IPS-NIHi11 (cell line): ENCODE results near the gene DENND2C.
A peak's percentile ranks its signal among the peaks of the same experiment; 100 is the strongest.

ENCODE experiments used
- DNase-seq: peaks from one replicate; pipeline ENCODE4 v3.0.0; 2012; ENCODE audit warnings: mixed read lengths, low spot score

DENND2C gene

DNA sequence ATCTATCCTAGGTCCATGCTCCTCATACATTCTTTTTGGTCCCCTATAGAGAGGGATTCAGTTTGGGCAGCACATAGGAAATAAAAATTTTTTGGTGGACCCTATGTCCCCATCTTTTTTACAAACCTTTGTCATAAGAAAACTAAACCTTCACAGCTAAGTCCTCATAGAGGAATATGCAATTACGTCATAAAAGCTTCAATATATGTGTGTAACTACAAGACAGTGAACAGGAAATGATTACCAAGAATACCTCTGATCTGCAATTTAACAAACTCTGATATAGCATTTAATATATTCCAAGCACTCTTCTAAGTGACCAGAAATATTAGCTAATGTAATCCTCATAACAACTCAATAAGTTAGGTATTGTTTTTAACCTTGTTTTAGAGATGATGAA lies 6.3 kb upstream of the DENND2C start:
- DNase-seq, result no peak

DNA sequence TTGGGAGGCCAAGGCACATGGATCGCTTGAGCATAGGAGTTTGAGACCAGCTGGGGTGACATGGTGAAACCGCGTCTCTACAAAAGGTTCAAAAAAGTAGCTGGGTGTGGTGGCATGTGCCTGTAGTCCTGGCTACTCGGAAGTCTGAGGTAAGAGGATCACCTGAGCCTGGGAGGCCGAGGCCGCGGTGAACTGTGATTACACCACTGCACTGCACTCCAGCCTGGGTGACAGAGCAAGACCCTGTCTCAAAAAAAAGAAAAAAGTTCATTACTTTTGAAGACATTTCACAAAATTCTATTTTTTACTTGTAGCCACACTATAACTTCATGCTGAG lies 2.1 kb upstream of the DENND2C start:
- DNase-seq, result no peak

DNA sequence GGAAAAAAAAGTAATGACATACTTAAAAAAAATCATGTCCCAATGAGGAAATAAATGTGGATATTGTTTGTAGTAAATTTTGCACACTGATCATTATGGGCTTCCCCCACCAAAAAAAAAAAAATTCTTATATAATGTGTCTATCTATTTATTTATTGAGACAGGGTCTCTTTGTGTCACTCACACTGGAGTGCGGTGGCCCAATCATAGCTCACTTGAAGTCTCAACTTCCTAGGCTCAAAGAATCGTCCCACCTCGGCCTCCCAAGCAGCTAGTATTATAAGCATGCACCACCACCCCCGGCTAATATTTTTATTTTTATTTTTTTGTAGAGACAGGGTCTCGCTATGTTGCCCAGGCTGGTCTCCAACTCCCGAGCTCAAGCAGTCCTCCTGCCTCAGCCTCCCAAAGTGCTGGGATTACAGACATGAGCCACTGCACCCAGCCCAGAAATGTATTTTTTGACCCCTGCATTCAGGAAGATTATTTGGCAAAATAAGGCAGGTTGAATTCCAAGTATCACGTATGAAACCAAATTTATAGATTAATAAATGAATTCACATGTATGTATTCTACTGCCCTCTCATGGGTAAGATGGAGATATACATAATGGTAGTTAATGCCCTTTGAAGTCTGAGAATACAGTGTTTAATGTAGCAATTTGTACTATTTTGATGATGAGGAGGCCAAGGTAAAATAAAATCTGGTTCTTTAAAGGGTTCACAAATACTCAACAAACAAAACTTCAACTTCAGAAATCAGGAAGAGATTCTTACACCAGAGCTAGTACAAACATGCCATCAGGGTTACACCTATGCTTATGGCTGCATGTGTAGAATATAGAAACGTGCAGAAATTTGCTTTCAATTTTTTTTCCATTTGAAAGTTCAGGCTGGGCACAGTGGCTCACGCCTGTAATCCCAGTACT lies 1.4 kb upstream of the DENND2C start:
- DNase-seq, result no peak

DNA sequence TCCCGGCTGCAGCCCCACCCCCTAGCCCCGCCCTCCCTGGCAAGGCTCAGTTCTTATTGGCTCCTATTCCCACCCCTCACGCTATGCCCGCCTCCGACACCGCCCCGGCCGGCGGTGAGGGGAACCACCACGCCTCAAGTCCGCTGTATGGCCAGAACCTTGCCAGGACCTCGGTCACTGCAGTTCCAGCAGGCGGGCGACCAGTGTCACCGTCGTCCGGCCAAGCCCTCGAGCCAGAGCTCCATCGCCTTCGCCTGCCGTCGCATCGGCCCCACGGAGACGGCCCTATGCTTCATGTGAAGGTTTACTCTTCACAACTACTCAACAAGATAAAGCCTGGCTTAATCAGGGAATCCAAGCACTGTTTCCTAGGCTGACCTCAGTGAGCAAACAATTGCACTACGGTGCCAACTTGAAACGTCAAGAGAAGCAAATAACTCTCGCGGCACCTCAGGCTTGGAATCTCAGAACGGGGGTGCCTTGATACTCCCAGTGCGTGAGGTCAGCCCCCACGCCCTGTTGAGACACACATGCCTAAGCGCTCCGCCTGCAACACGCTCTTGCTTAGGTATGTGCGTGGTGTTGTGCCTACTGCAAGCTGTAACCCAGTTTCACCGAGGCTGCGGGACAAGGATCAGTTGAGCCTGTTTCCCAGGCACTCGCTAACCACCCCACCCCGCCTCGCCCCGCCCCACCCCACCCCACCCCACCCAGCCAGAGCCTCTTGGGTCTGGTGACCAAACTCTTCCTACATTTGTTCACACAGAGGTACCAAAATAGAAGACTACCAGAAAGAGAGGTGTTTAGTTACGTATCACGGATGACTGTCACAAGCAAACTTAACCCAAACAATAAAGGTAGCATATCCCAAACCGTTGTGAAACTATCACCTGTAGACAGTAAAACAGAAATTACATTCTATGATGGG lies 498 bp upstream of the DENND2C start:
- peak; percentile 97 for DNase-seq

DNA sequence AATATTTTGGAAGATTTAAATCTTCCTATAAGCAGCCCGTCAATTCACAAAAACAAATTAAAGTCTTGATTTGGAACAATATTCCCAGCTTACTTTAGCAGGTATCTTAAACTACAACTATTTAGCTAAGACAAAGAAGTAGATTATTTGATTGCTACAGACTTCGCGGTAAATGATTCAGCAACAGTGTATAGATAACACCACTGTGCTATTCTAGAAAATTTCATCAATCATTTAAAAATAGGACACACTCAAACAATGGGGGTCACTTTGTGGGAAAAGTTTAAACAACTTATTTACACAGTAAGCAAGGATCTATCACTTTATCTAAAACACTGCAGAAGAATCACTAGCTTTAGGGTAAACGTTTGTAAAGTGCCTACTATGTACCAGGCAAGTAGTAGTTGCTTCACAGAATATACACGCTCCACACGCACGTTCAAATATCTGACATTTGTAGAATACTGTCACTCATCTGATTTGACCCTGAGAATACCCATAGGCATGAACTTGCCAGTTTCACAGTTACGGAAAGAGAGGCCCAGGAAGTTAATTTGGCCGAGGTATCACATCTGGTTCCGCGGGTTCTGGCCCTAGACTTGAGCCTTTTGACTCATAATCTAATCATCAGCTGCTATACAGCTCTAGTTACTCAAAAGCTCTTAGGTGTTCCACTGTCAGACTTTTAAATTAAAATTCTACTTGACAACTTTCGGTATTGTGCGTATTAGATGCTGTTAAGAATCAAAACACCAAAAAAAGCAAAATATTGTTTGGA lies 876 bp downstream of the DENND2C start:
- no peak for DNase-seq

DNA sequence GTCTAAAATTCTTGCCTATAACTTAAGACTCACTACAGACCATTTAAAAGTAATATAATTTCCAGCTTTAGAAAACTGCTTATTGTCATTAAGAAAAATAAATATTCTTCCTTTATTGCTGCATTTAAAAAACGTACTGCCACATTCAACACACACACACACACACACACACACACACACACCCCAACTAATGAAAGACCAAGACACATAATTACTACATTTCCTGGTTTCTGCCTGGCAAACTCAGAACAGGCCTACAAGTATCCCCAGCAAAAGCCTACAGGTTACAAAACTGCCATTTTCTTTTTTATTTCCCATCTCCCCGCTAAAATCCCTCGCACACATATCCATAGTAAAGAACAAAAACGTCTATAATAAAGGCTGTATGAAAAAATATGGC lies 1.5 kb downstream of the DENND2C start:
- no peak for DNase-seq

DNA sequence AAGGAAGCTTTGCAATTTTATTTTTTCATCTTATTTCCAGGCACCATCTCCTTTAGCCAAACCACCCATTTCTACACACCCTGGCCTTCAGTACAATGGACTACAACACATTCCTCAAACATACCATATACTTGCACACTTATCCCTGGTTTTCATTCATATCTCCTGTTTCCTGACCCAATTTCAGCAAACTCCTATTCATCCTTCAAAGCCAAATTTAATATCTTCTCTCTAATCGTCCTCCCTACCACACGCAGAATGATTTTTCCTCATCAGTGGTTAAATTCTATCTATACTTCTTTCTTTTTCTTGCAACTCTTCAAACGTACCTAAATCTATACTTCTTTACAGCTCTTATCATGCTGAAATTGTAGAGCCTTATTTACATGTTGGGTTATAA lies 2.9 kb downstream of the DENND2C start:
- DNase-seq, result no peak

DNA sequence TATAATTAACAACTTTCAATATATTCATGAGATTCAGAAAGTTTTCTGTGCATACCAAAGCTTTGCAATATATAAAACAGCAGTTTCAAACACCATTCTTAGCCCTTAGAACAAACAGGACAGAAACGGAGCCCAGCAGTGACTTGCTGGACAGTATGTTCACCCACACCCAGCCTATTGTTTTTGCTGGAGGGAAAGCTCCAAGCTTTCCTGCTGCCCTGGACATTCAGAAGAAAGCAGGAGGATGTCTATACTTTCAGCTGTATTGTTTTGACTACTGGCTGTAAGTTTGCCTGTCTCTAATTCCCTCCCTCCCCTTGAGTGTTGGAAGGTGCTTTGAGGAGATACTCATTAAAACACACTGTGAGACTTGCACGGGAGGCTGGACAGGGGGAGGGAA lies 9.6 kb downstream of the DENND2C start:
- no peak for DNase-seq

DNA sequence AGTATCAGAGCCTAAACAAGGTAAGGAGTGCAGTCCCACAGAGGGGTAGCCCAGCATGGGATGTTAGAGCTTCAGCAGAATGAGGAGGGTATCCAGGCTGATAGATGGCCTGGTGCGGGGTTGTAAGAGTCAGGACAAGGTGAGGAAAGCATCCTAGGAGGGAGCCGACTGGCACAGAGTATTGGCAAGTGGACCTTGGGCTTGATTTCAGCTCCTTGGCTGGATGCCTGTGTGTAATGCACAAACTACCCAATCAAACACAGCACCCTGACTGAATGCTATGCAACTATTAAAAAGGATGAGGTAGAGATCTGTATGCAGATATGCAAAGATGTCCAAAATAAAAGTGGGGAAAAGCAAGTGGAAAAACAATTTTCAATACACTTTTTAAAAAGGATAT lies 18.0 kb downstream of the DENND2C start:
- DNase-seq, result no peak

DNA sequence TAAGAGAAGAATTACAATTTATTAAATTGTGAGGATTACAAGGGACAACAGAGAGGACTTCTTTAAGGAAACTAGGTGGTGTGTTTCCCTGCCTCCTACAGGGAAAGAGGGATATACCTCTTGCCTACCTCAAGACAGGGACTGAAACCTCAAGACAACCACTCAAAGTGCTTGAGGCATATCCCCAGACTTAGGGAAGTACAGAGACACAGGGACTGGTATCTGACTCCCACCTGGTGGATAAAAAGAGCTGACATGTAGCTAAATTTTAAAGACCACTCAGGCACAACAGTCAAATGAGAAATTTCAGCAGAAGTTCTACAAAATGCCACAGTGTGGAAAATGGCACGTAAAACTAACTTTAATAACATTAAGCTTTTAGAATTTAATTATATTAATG lies 21.3 kb downstream of the DENND2C start:
- DNase-seq, result peak; percentile 14

DNA sequence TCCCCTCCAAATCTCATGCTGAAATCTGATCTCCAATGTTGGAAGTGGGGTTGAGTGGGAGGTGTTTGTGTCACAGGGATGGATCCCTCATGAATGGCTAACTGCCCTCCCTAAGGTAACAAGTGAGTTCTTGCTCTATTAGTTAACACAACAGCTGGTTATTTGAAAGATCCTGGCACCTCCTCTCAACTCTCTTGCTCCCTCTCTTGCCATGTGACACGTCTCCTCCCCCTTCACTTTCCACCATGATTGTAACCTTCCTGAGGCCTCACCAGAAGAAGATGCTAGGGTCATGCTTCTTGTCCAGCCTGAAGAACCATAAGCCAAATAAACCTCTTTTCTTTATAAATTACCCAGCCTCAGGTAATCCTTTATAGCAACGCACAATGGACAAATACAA lies 28.5 kb downstream of the DENND2C start:
- no peak for DNase-seq

DNA sequence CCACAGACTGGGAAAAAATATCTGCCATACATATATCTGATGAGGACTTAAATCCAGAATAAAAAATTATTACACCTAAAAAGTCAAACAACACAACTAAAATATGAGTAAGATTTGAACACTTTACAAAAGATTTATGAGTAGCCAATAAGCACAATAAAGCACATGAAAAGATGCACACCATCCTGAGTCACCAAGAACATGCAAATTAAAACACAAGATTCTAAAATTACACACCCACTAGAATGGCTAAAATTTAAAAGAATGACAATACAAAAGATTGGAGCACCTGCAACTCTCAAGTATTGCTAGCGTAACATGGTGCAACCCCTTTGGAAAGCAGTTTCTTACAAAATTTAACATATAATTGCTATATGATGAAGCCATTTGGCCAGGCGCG lies 30.9 kb downstream of the DENND2C start:
- no peak for DNase-seq

DNA sequence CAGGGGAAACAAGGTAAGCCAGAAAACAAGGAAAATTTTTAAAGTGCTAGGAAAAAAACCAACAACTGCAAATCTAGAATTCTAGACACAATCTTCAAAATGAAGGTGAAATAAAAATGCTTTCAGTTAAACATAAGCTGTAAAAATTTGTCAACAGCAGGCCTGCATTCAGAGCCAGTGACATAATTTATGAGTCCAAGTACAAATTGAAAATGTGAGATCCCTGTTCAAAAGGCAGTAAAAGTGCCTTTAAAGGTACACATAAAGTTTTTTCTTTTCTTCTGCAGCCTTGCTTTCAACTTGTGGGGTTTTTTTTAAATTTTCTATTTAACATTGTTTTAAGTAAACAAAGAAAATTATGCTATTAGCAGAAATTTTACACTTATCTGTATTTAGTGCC lies 37.4 kb downstream of the DENND2C start:
- DNase-seq, result no peak

DNA sequence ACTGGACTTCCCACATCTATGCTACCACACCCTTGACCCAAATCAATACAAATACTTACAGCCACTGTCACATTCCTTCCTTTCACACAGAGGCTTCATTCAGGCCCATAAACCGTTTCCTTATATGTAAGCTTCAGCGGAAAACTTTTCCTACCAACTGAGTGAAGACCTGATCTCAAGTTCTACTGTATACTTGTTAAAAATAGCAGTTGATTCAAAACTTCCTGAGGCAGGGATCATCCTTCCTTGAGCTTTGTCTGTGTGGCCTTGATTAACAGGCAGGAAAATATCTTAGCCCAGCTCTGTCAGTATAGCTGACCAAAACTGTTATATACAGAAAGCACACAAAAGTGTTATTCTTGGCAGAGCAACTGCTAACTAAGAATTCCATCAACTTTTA lies 42.7 kb downstream of the DENND2C start:
- DNase-seq, result no peak

DNA sequence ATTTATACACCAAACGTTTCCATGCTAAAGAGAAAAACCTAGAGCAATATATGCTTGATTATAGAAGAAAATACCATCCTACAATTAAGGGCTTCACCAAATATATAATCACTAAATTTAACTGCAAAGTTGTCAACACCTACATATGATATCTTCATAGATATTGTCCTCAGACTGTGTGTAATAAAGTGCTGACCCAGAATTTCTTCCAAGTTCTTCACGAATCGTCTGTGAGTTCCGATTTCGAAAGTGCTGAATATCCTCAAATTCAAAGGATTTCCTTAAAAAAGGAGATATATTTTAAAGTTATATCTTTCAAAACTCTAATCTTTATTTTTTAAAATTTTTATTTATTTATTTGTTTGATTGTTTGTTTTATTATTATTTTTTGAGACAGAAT lies 46.5 kb downstream of the DENND2C start:
- no peak for DNase-seq

DNA sequence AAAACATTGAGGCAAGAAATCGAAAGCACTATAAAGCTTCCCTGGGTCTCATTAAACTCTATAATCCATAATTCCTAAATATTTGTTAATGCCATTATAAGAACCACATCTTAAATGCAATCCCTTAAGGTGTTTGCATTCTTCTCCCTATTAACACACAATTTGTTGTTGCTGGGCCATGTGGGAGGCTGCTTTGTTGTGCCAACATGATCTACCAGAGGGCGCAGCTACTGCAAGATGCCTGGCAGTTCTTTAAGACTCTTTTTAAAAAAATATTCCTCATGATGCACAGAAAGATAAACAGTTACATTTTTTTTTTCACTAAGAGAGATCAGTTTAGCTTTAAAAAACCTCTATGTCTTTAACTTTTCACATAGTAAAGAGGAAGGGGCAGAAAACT lies 49.4 kb downstream of the DENND2C start:
- no peak for DNase-seq

DNA sequence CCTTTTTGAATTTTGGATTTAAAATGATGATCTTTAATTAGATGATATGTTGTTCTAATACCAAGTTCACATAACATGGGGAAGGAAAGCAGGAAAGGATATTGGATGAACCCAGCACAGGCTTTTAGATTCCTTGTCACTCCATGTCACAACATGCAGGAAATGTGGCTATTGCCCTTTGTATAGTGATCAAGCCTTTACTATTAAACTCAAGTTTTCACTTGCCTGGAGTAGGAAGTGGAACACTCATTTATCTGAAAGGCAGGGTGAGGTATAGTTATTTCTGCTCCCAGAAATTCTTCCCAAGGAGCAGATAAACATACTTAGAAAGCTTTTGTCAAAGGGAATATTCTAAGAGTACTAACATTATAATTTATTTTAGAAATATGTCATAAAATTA lies 51.2 kb downstream of the DENND2C start:
- no peak for DNase-seq

DNA sequence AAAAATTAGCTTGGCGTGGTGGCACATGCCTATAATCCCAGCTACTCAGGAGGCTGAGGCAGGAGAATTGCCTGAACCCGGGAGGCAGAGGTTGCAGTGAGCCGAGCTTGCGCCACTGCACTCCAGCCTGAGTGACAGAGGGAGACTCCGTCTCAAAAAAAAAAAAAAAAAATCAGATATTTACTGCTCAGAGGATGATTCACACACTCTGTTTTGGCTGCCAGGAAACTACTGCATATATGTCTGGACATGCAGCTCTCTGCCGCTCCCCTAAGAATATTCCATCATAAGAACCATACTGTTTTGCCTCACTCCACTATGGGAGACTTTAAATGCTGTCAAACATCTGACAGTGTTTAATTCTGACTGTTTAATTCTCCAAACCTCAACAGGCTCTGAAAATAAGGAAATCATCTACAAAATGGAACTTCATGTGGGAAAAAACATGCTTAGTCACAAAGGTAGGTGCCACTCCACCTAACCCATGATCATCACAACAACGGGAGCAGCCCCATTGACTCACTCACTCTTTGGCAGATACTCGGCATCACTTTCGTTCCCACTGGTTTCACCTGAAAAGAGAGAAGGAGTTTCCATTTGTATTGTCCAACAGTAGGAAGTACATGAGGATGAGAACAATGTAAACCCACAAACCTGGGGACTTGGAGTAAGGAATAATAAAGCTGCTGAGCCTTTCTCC lies 59.2 kb downstream of the DENND2C start:
- DNase-seq, result no peak

DNA sequence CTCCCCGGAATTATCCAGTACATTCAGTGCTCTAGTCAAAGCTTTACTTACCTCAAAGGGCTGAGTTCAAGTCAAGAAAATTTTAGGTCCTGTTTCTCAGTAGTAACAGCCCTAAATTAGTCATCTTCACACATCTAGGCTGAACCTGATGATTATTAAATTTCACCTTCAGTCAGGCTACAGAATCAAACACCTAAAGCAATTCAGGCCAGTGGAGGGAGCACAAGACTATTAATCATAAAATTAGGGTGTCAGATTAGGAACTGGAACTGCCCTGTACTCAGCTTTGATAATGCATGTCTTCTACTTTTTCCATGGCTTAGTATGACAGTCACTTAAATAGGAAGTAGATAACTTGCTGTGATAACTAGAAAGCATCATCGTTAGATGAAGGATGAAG lies 60.0 kb downstream of the DENND2C start:
- DNase-seq, result no peak

DNA sequence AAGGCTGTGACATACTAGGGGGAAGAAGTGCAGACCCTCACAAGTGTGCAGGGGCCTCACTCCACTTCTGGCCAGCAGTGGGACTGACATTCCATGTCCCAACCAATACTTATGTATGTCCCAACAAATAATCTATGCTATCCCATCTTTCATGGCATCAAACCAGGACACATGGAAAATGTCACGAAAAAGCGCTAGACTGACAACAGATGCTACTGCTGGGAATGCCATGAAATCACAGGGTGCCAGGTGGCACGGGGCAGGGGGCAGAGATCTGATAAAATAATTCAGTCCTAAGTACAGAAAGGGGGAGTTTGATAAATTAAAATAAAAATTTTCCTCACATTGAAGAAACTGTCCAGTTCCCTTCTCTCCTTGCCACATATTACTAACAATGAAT lies 60.8 kb downstream of the DENND2C start:
- DNase-seq, result no peak

DNA sequence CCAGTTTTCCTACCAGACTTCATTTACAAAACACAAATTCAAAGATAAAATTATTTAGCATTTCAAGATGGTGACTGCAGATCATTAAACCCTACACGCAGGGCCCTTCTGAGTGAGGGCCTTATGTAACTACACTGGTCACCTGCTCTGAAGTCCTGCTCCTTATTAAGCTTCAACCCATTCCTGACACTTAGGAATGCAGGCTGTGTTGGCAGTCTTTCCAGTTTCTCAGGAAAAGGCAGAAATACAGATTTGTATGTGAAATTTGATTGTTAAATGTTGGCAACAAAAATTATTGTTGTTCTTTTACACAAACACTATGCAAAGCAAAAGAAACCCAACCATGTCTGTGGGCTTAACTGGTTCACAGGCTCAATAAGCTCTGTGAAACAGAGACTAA lies 62.6 kb downstream of the DENND2C start:
- no peak for DNase-seq

DNA sequence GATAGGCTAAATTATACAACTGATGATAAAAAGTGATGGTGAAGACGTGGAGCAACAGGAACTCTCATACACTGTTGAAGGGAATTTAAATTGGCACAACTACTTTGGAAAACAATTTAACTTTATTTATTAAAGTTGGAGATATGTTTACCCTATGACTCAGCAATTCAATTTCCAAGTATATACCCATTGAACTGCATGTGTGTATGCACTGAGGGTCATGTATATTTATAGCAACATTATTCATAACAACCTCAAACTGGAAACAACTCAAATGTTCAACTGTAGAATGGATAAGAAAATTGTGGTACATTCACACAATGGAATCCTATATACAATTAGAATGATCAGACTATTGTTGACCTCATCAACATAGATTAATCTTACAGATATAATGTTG lies 71.9 kb downstream of the DENND2C start:
- no peak for DNase-seq
